NCI-H345 treated with DMSO at 0.1 percent for 48 hours (cell line): ENCODE measurements around the gene DLGAP4.

Source experiments
- DNase-seq: peaks from one replicate; lab custom pipeline; 2025; ENCODE audit not compliant: unreplicated experiment; lab: John Stamatoyannopoulos, UW

Gene DLGAP4

GRCh38 chr20:36525620-36526365 is 219.7 kb downstream of the DLGAP4 start:
- DNase-seq = no peak

- no peak for DNase-seq
Measured at GRCh38 chr20:36526521-36527011, 220.4 kb downstream of the DLGAP4 start.

GRCh38 chr20:36527331-36528125 is 221.4 kb downstream of the DLGAP4 start:
- no peak for DNase-seq

GRCh38 chr20:36528176-36528874 is 222.2 kb downstream of the DLGAP4 start:
- DNase-seq = no peak

- no peak for DNase-seq
Measured at GRCh38 chr20:36528875-36529417, 222.8 kb downstream of the DLGAP4 start.

GRCh38 chr20:36532388-36532787 is 226.2 kb downstream of the DLGAP4 start:
- no peak for DNase-seq

GRCh38 chr20:36532822-36533221 is 226.7 kb downstream of the DLGAP4 start:
- DNase-seq = no peak

- no peak for DNase-seq
Measured at GRCh38 chr20:36538026-36538722, 232.0 kb downstream of the DLGAP4 start.

- no peak for DNase-seq
Measured at GRCh38 chr20:36540551-36541211, 234.5 kb downstream of the DLGAP4 start.

GRCh38 chr20:36541227-36541767 is 235.2 kb downstream of the DLGAP4 start, which contains the start of gene MYL9:
Gene MYL9 (plus strand): TSS chr20:36541519. CDS start chr20:36544885, 3,366 bp downstream.
- DNase-seq = no peak

GRCh38 chr20:36541768-36542488 is 235.8 kb downstream of the DLGAP4 start:
- DNase-seq = no peak

- DNase-seq = no peak
Measured at GRCh38 chr20:36542516-36543183, 236.5 kb downstream of the DLGAP4 start.

- DNase-seq = no peak
Measured at GRCh38 chr20:36543184-36544133, 237.3 kb downstream of the DLGAP4 start.

GRCh38 chr20:36544134-36545018 is 238.2 kb downstream of the DLGAP4 start:
- no peak for DNase-seq

- no peak for DNase-seq
Measured at GRCh38 chr20:36546111-36546736, 240.1 kb downstream of the DLGAP4 start.
